NCI-H2107 (cell line): Measurements from ENCODE around the gene KCNT2.
"Not testable (repeated sequence)": the region's sequence is repeated elsewhere in the genome, so short reads cannot be mapped to it uniquely, and the experiment has no call there.

Experiments
- DNase-seq: peaks from one replicate; lab custom pipeline; 2025; lab: John Stamatoyannopoulos, UW

The KCNT2 gene

GRCh38 chr1:196590012-196590708 is 18.1 kb downstream of the KCNT2 start:
- no peak for DNase-seq

- no peak for DNase-seq
These were observed 23.5 kb downstream of the KCNT2 start for GRCh38 chr1:196584696-196585095.

- no peak for DNase-seq
These were observed 30.9 kb downstream of the KCNT2 start for GRCh38 chr1:196577386-196577785.

GRCh38 chr1:196573226-196573625 is 35.0 kb downstream of the KCNT2 start:
- DNase-seq = no peak

GRCh38 chr1:196567238-196567637 is 41.0 kb downstream of the KCNT2 start:
- DNase-seq = no peak

- no peak for DNase-seq
These were observed 44.5 kb downstream of the KCNT2 start for GRCh38 chr1:196563768-196564167.

DNA sequence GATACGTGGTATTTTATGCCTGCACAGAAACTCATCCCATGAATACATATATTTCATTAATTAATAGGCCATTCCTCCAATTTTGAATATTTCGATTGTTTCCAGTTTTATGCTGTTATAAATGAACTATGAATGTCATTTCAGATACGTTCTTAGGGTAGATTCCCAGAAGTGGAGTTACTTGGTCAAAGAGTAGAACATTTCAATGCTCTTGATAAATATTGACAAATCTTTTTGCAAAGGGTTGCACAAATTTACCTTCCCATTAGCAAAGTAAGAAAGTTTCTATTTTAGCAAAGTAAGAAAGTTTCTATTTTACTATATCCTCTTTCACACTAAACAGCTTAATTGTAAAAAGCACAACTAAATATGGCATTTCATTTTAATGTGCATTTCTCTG is 48.9 kb downstream of the KCNT2 start:
- no peak for DNase-seq

DNA sequence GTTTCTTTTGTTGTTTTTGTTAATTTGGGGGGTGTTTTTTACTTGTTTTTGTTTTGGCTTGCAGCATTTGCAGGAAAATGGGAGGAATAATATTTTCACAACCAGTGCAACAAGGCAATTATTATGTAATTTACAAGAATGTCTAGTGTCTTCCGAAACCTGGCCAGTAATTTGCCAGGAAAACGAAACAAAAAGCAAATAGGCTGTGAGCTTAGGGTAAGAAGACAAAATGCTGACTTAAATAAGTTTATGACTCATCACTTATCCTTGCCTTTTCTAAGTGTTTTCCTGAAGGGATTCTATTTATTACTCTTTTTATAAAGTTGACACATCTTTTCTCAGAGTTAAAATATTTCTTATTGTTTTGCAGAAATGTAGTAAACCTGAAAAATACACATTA is 49.8 kb downstream of the KCNT2 start:
- DNase-seq = no peak

DNA sequence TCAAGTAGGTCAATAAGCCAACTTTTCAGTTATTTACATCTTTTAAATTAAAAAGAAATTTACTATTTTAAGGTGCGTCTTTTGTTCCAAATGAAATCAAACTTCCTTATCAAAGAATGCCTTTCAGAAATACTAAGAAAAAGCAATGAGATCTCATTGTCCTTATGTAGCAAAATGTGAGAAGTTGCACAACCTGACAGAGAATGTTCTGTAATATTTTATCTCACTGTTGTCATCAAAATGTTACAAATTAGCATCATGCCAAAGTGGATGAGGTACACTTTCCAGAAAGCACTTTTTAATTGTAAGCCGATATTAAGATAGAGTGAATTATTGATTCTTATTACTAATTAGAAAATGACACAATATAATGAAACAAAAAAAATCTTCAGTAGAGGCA is 50.4 kb downstream of the KCNT2 start:
- no peak for DNase-seq

GRCh38 chr1:196550731-196551130 is 57.5 kb downstream of the KCNT2 start:
- DNase-seq = no peak

DNA sequence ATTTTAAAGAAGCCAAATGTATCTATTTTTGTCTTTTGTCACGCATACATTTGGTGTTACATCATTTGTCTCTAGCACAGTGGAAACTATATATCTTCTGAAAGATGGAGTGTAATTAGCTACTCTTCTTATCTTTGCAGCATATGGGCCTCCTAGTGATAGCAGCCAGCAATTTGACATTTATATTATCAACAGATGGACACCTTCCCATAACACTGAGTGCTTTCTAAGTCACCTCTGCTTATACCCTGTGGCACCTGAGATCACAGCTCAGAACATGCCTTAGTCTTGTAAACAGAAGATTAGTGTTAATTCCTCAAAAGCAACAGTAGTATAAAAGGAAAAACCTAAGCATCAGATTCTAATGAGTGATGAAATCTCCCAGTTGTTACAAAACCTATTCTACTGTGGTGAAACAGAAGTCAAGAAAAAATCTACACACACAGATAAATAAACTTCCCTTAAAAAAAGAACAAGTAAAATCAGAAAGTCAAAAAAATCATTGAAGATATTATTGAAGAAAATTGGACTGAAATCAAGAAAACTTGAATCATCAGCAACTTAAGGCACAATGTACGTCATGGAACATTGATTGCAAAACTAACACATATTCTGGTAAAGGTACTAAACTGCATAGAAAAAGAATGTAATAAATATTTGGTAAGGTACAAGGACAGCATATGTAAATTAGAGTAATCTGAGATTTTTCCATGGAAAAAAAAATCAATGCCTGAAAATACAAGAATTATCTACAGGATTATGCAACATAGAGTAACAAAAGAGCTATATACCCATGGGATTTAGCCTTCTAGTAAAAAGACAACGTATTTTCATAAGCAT is 61.7 kb downstream of the KCNT2 start:
- no peak for DNase-seq

DNA sequence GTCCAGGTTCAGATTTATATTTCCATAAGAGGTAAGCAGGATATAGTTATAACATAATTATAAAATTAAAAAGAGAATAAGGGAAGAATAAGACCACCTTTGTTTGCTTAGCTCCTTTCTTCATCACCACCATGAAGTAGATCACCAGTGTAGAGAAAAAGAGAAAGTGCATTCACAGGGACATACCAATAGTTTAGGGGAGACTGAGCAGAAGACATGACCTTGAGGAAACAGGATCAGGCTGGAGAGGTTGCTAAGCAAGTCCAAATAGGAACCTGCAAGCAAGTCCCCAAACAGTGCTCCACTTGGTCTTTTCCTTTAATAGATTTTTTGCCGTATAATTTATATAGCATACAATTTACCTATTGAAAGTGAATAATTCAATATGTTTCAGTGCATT is 63.0 kb downstream of the KCNT2 start:
- DNase-seq = no peak

- no peak for DNase-seq
These were observed 63.6 kb downstream of the KCNT2 start for GRCh38 chr1:196544617-196545016.

DNA sequence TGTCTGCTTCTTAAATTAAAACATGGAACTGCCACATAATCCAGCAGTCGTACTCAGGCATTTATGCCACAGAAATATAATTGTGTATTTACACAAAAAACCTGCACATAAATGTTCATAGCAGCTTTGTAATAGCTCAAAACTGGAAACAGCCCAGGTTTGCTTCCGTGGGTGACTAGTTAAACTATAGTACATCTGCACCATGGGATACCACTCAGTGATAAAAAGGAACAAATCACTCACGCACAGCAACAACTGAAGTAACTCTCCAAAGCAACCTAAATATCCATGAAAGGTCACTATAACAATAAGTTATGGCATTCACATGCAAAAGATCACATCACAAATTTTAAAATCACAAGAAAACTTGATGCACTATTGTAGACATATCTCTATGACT is 64.4 kb downstream of the KCNT2 start:
- no peak for DNase-seq

DNA sequence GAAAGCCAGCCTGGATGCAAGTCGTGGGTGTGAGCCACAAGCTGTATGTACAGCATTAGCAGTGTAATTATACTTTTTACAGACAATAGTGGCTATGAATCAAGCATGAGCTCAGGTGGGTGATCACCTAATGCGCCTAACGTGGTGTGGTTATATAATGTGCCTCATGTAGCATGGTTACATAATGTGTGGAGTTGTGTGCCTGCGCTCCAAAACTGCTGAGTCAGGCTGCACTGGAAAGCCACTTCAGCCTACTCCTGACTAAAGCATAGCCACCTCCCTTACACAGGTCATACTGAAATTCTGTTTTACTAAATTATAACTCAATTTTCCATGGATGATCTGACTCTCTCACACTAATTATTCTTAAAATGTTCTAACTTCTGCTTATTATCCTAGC is 69.8 kb downstream of the KCNT2 start:
- no peak for DNase-seq

DNA sequence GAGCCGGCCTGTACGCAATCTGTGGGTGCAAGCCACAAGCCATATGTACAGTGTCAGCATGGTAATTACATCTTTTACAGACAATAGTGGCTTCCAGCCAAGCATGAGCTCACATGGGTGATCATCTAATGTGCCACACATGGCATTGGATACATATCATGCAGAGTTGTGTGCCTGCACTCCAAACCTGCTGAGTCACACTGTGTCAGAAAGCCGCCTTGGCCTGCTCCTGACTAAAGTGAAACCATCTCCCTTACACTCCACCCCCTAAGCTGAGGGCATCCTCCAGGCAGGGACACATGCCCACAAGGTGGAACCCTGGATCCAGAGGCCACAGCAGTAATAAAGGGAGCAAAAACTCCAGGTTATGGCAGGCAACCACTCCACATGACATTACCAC is 72.5 kb downstream of the KCNT2 start:
- no peak for DNase-seq

DNA sequence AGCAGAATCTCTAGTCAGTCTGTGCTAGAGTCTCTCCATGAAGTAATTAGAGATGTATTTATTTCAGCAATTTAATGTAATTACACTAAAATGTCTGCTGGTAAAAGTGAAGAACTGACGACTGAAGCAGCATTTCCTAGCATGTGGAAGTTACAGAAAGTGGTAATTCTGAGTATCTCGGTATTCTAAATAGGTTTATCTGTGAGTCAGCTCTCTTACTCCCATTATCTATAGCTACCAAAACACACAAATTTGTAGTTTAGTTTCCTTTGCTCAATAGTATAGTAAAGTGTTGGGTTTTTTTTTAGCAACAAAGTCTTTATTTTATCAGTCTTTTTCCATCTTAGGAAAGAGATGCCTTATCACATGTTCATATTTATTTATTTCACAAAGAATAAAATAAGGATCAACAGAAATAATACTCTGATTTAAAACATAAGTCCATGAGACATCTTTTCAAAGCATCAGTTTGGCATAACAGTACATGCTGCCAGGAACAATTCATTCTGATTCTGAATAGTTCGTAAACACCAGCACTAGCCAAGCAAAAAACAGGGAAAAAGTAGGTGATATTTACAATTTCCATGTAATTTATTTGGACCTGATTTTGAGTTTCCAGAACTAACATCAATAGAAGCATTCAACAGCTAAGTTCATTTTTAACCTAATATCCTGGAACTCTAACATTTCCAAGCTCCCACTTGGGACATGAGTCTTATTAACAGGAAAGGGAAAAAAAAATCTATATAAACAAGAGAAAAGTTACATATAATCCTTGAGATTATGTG is 76.3 kb downstream of the KCNT2 start:
- no peak for DNase-seq

DNA sequence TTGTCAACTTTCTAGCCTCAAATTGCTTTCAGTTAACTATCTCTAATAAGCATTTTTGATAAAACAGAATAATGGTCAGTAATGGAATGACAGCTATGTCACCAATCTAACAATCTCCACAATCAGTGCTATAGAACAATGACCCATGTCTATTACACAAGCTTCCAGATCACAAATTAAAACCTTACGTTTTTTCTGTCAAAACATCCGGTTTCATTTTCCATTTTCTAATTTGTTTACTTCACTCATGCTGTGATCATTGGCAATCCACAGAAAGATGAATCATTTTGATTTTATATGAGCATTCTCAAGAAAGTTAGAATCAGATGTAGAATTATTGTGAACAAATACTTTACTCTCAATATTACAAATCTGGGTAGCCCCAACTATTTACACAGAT is 80.3 kb downstream of the KCNT2 start:
- DNase-seq = no peak

GRCh38 chr1:196522574-196523345 is 85.5 kb downstream of the KCNT2 start:
- DNase-seq = not testable (repeated sequence)

- DNase-seq = no peak
These were observed 91.0 kb downstream of the KCNT2 start for GRCh38 chr1:196517193-196517592.

- DNase-seq = no peak
These were observed 91.9 kb downstream of the KCNT2 start for GRCh38 chr1:196516373-196516772.

DNA sequence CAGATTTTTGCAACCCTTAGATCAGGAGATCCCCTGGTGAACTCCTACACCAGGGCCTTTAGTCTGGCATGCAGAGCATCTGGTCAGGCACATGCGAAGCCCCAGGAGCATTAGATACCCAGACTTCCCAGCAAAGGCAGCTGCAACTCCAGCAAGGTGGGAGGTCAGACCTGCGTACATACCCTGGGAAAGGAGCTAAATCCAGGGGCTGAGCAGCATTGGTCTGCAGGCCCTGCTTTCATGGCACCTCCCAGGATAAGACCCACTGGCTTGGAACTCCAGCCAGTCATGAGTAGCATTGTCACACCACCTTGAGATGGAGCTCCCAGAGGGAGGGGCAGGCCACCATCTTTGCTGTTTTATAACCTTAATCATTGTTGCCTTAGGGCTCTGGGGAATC is 92.3 kb downstream of the KCNT2 start:
- DNase-seq = no peak
